HL-60 (cell line): Measurements from ENCODE around the gene TRAPPC12.

Source experiments
- DNase-seq, 2 experiments: peaks; one replicate each; pipeline ENCODE4 v3.0.0-alpha.2; 2010 to 2020; ENCODE audit warnings: low read depth in 1 of 2, low spot score in 1 of 2
- H3K27ac ChIP-seq: fragments of 250-450 bp; sonication (Bioruptor Pico); replicated peaks from 2 replicates; pipeline ENCODE4 v1.5.1; 2020; ENCODE audit warnings: mild to moderate bottlenecking, moderate library complexity
- H3K27me3 ChIP-seq: fragments of 250-450 bp; sonication (Bioruptor Pico); 2 replicates; pipeline ENCODE4 v1.5.1; 2021; ENCODE audit warnings: mild to moderate bottlenecking, moderate library complexity; ENCODE audit not compliant: insufficient read depth, poor library complexity, severe bottlenecking
- H3K4me3 ChIP-seq: replicated peaks from 2 replicates; pipeline ENCODE4 v1.5.1; 2011; ENCODE audit warnings: mild to moderate bottlenecking, control low read depth, low read length; ENCODE audit not compliant: insufficient read depth
- GABPA ChIP-seq: IDR thresholded peaks from 2 replicates; pipeline ENCODE4 v1.6.1; 2012; ENCODE audit warnings: low read depth
- POLR2AphosphoS5 ChIP-seq: IDR thresholded peaks from 2 replicates; pipeline ENCODE4 v1.6.1; 2012; ENCODE audit warnings: low read depth
- SPI1 ChIP-seq: IDR thresholded peaks from 2 replicates; pipeline ENCODE4 v1.6.1; 2012; ENCODE audit warnings: low read depth, mild to moderate bottlenecking, borderline replicate concordance
- TF ChIP-seq, protein P1 (sequence below): IDR thresholded peaks from 2 replicates; pipeline ENCODE4 v1.6.1; 2012; ENCODE audit warnings: low read depth; ENCODE audit not compliant: insufficient replicate concordance
- TF ChIP-seq, protein P2 (sequence below): IDR thresholded peaks from one replicate; pipeline ENCODE4 v1.5.1; 2011; ENCODE audit warnings: low read length, control low read depth, inconsistent platforms; ENCODE audit not compliant: insufficient read depth

Gene TRAPPC12

DNA sequence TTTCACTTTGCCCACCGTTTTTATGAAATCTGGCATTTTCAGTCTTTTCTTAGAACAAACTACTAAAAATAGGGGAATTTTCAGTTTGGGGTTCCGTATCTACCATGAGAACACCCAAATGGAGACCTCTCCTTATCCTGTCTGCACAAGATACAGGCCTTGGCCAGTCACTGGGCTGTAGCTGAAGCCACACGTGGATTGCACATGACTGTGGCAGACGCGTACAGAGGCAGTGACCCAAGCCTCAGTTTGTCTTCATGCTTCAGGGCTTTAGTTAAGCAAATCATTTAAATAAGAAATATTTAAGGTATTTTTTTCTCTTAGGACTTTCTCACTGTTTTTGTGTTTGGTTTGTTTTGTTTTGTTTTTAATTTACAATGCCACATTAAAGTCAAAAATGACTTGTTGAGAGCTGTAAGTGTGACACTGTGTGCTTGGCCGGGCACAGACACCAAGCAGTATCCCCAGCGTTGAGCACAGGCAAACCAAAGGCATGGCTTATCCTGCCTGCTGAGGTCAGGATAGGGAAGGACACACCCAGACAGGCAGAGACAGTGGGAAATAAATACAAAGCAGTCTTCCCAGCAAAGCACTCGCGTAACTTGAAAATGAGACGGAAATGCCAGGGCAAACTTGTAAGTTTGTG, 53.3 kb downstream of the TRAPPC12 start:
- no peak overlapping the region for H3K27ac ChIP-seq
- H3K27me3 ChIP-seq = no peaks in the 10 kb centered on the region
- TF ChIP-seq, protein P1, sequence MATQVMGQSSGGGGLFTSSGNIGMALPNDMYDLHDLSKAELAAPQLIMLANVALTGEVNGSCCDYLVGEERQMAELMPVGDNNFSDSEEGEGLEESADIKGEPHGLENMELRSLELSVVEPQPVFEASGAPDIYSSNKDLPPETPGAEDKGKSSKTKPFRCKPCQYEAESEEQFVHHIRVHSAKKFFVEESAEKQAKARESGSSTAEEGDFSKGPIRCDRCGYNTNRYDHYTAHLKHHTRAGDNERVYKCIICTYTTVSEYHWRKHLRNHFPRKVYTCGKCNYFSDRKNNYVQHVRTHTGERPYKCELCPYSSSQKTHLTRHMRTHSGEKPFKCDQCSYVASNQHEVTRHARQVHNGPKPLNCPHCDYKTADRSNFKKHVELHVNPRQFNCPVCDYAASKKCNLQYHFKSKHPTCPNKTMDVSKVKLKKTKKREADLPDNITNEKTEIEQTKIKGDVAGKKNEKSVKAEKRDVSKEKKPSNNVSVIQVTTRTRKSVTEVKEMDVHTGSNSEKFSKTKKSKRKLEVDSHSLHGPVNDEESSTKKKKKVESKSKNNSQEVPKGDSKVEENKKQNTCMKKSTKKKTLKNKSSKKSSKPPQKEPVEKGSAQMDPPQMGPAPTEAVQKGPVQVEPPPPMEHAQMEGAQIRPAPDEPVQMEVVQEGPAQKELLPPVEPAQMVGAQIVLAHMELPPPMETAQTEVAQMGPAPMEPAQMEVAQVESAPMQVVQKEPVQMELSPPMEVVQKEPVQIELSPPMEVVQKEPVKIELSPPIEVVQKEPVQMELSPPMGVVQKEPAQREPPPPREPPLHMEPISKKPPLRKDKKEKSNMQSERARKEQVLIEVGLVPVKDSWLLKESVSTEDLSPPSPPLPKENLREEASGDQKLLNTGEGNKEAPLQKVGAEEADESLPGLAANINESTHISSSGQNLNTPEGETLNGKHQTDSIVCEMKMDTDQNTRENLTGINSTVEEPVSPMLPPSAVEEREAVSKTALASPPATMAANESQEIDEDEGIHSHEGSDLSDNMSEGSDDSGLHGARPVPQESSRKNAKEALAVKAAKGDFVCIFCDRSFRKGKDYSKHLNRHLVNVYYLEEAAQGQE = no peak
- TF ChIP-seq SPI1 (no peak), POLR2AphosphoS5 (no peak), GABPA (no peak)
- TF ChIP-seq, protein P2, sequence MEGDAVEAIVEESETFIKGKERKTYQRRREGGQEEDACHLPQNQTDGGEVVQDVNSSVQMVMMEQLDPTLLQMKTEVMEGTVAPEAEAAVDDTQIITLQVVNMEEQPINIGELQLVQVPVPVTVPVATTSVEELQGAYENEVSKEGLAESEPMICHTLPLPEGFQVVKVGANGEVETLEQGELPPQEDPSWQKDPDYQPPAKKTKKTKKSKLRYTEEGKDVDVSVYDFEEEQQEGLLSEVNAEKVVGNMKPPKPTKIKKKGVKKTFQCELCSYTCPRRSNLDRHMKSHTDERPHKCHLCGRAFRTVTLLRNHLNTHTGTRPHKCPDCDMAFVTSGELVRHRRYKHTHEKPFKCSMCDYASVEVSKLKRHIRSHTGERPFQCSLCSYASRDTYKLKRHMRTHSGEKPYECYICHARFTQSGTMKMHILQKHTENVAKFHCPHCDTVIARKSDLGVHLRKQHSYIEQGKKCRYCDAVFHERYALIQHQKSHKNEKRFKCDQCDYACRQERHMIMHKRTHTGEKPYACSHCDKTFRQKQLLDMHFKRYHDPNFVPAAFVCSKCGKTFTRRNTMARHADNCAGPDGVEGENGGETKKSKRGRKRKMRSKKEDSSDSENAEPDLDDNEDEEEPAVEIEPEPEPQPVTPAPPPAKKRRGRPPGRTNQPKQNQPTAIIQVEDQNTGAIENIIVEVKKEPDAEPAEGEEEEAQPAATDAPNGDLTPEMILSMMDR = no peak
- DNase-seq = no peak
- no peak overlapping the region for H3K4me3 ChIP-seq

DNA sequence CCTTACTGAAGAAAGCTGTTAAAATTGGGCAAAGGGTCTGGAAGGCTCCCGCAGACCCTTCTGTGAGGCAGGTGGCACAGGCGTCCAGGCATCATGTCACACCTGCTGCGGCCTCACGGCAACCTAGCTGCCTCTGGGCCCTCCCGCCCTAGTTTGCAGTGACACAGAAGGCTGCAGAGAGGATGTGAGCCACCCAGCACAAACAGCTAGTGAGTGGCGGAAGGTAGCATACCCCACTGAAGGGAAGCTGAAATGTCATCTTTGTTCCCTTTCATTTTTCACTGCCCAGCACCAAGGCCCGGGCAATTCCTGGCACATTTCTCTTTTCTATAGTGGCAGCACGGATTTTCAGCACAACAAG, 53.8 kb downstream of the TRAPPC12 start:
- Histone ChIP-seq H3K27me3 (no peaks in the 10 kb centered on the region), H3K27ac (no peak overlapping the region), H3K4me3 (no peak overlapping the region)
- no peak for DNase-seq
- TF ChIP-seq, protein P2 = no peak
- TF ChIP-seq POLR2AphosphoS5 (no peak), GABPA (no peak), SPI1 (no peak)
- TF ChIP-seq, protein P1 = no peak

DNA sequence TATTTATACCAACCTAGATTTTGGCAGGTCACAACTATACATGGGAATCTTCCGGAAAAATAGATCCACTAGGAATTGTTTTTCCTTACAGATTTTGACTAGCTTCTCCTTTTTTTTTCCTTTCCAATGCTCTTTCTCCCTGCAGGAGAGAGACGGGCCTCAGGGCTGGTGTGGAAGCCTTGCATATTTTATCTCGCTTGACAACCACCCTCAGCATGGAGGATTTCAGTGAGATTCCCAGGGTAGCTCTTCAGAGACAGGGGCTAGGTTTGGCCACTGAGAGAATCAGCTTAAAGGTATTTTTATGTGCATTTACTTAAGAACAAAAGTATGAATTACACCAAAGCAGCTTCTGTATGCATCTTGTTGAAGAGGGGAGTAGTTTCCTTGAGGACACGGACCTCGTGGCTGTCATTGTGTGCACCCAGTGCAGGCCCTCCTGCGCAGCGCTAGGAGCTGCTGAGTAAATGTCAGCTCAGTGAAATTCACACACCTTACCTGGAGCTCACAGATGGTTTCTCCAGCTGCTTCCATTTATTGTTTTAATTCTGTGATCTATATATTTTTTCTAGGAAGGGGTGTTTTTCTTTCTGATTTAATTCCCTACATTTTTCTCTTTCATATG, 54.4 kb downstream of the TRAPPC12 start:
- Histone ChIP-seq H3K27me3 (no peaks in the 10 kb centered on the region), H3K4me3 (no peak overlapping the region), H3K27ac (no peak overlapping the region)
- no peak for DNase-seq
- no peak for TF ChIP-seq GABPA
- no peak for TF ChIP-seq SPI1
- TF ChIP-seq POLR2AphosphoS5 = no peak
- TF ChIP-seq, protein P2 = no peak
- TF ChIP-seq, protein P1 = no peak
